Spleen (tissue), 7 donors: ENCODE measurements around the gene SLC25A13.

Experiments used
- POLR2A ChIP-seq, 3 donors: fragments of 450-650 bp; IDR thresholded peaks; one replicate each; pipeline ENCODE4 v1.5.1; 2017; ENCODE audit warnings: antibody characterized with exemption in 3 of 3, mild to moderate bottlenecking in 1 of 3
- POLR2AphosphoS5 ChIP-seq, 3 donors: sonication (generic); formaldehyde crosslinking; IDR thresholded peaks; one replicate each; pipeline ENCODE4 v1.5.1; 2017; ENCODE audit warnings: antibody characterized with exemption in 3 of 3
- TF ChIP-seq, protein P1 (sequence below), 11 experiments: fragments of 200-600 bp in 7 of 11; fragments of 450-650 bp in 4 of 11; sonication (generic) in 4 of 11; IDR thresholded peaks in 8 of 11; conservative IDR thresholded peaks in 3 of 11; 1 replicate in 7 of 11; 2 replicates in 4 of 11; pipeline versions ENCODE4 v1.4.0 to v1.8.0; 2016 to 2021; ENCODE audit warnings: antibody characterized with exemption in 11 of 11, inconsistent platforms in 4 of 11, mild to moderate bottlenecking in 1 of 11
- donor health status: DM: no; HTN: no; CAD: no; lungs with moderate emphysema.
- donor health status: DM: no; HTN: no; CAD: no.
- donor health status: DM: no; HTN: no; CAD: no.

DNA sequence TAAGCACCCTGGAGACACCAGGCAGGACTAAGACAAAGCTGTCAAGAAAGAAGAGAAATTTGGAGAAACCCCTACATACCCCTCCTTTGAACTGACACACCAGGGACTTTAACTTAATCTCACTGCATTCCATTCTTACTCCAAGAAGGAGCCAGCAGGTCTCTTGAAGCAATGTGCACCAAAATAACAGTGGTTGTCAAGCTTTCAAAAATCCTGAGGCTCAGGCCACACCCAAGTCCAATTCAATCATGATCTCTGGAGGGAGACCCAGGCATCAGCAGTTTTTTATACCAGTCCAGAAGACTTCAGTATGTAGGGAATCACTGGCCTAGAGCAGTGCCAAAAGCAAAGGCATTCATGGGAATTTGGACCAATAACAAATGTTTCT lies 6.8 kb downstream of the SLC25A13 start:
- TF ChIP-seq POLR2A (IDR thresholded peaks at IDR 0.05) = no peak
- TF ChIP-seq, protein P1, sequence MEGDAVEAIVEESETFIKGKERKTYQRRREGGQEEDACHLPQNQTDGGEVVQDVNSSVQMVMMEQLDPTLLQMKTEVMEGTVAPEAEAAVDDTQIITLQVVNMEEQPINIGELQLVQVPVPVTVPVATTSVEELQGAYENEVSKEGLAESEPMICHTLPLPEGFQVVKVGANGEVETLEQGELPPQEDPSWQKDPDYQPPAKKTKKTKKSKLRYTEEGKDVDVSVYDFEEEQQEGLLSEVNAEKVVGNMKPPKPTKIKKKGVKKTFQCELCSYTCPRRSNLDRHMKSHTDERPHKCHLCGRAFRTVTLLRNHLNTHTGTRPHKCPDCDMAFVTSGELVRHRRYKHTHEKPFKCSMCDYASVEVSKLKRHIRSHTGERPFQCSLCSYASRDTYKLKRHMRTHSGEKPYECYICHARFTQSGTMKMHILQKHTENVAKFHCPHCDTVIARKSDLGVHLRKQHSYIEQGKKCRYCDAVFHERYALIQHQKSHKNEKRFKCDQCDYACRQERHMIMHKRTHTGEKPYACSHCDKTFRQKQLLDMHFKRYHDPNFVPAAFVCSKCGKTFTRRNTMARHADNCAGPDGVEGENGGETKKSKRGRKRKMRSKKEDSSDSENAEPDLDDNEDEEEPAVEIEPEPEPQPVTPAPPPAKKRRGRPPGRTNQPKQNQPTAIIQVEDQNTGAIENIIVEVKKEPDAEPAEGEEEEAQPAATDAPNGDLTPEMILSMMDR (IDR thresholded peaks at IDR 0.05 in 8 of 11, conservative IDR thresholded peaks at IDR 0.05 in 3 of 11) = no peak
- no peak for TF ChIP-seq POLR2AphosphoS5 (IDR thresholded peaks at IDR 0.05)
